Duodenal mucosa (tissue), 2 donors: ENCODE data around the gene ACTG1.
A peak's percentile ranks its signal among the peaks of the same experiment; 100 is the strongest.

Experiments
- H3K27ac ChIP-seq: one replicate; pipeline ENCODE4 v1.7.0; 2013; ENCODE audit warnings: low read depth, low read length
- H3K27me3 ChIP-seq, 2 donors: one replicate each; pipeline ENCODE4 v1.7.0; 2013; ENCODE audit warnings: low read length in 2 of 2, control low read depth in 1 of 2; ENCODE audit not compliant: insufficient read depth in 2 of 2, control insufficient read depth in 1 of 2
- H3K36me3 ChIP-seq, 2 donors: one replicate each; pipeline ENCODE4 v1.7.0; 2013; ENCODE audit warnings: low read length in 2 of 2, control low read depth in 1 of 2; ENCODE audit not compliant: insufficient read depth in 2 of 2, control insufficient read depth in 1 of 2
- H3K4me1 ChIP-seq, 2 donors: one replicate each; pipeline ENCODE4 v1.7.0; 2013; ENCODE audit warnings: low read length in 2 of 2, control low read depth in 1 of 2; ENCODE audit not compliant: insufficient read depth in 2 of 2, control insufficient read depth in 1 of 2
- H3K4me3 ChIP-seq, 2 donors: one replicate each; pipeline ENCODE4 v1.7.0; 2013; ENCODE audit warnings: low read length in 2 of 2, low read depth in 1 of 2
- H3K9ac ChIP-seq, 2 donors: one replicate each; pipeline ENCODE4 v1.7.0; 2013; ENCODE audit warnings: low read length in 2 of 2, low read depth in 1 of 2
- H3K9me3 ChIP-seq, 2 donors: one replicate each; pipeline ENCODE4 v1.7.0; 2013; ENCODE audit warnings: low read length in 2 of 2, control low read depth in 1 of 2; ENCODE audit not compliant: control insufficient read depth in 1 of 2

Gene ACTG1

GRCh38 chr17:81552244-81553017 is 39.8 kb upstream of the ACTG1 start, which contains the start of gene FAAP100:
Gene FAAP100 (minus strand): TSS chr17:81552353. CDS start chr17:81552330, 23 bp downstream.
- Histone ChIP-seq H3K27ac (peak within 1 kb of the TSS; percentile 75), H3K4me1 (peaks cover 31 to 46% of the 10 kb centered on the region in 2 donors), H3K9me3 (no peaks in the 10 kb centered on the region), H3K9ac (peak within 1 kb of the TSS; percentile 61 to 72), H3K4me3 (peak within 1 kb of the TSS; percentile 81 to 90), H3K27me3 (no peaks in the 10 kb centered on the region), H3K36me3 (peaks cover 0 to 36% of the 10 kb centered on the region in 2 donors)

- H3K9ac ChIP-seq: peak overlapping the region; percentile 61 to 64
- peaks cover 0 to 36% of the 10 kb centered on the region in 2 donors for H3K36me3 ChIP-seq
- peak overlapping the region; percentile 81 to 90 for H3K4me3 ChIP-seq
- H3K27ac ChIP-seq: peak overlapping the region; percentile 75
- H3K4me1 ChIP-seq: peaks cover 23 to 38% of the 10 kb centered on the region in 2 donors
- H3K9me3 ChIP-seq: no peaks in the 10 kb centered on the region
- no peaks in the 10 kb centered on the region for H3K27me3 ChIP-seq
These were observed 39.1 kb upstream of the ACTG1 start for GRCh38 chr17:81551458-81552243.

GRCh38 chr17:81550830-81551457 is 38.3 kb upstream of the ACTG1 start:
- H3K4me3 ChIP-seq: peak overlapping the region; percentile 81 to 90
- H3K27ac ChIP-seq: no peak overlapping the region
- no peaks in the 10 kb centered on the region for H3K9me3 ChIP-seq
- peaks cover 18 to 31% of the 10 kb centered on the region in 2 donors for H3K4me1 ChIP-seq
- H3K27me3 ChIP-seq: no peaks in the 10 kb centered on the region
- peak overlapping the region; percentile 61 to 64 for H3K9ac ChIP-seq
- H3K36me3 ChIP-seq: peaks cover 4 to 39% of the 10 kb centered on the region in 2 donors

GRCh38 chr17:81550285-81550684 is 37.7 kb upstream of the ACTG1 start:
- H3K4me3 ChIP-seq: no peak overlapping the region
- H3K9me3 ChIP-seq: no peaks in the 10 kb centered on the region
- H3K9ac ChIP-seq: no peak overlapping the region
- peaks cover 14 to 28% of the 10 kb centered on the region in 2 donors for H3K4me1 ChIP-seq
- no peak overlapping the region for H3K27ac ChIP-seq
- H3K27me3 ChIP-seq: no peaks in the 10 kb centered on the region
- peaks cover 7 to 46% of the 10 kb centered on the region in 2 donors for H3K36me3 ChIP-seq

GRCh38 chr17:81549826-81550225 is 37.2 kb upstream of the ACTG1 start:
- Histone ChIP-seq H3K9ac (no peak overlapping the region), H3K9me3 (no peaks in the 10 kb centered on the region), H3K27me3 (no peaks in the 10 kb centered on the region), H3K4me3 (no peak overlapping the region), H3K36me3 (peaks cover 9 to 49% of the 10 kb centered on the region in 2 donors), H3K4me1 (peaks cover 14 to 28% of the 10 kb centered on the region in 2 donors), H3K27ac (no peak overlapping the region)

GRCh38 chr17:81549031-81549557 is 36.5 kb upstream of the ACTG1 start:
- Histone ChIP-seq H3K27me3 (no peaks in the 10 kb centered on the region), H3K4me3 (no peak overlapping the region), H3K36me3 (peaks cover 13 to 56% of the 10 kb centered on the region in 2 donors), H3K27ac (no peak overlapping the region), H3K9ac (no peak overlapping the region), H3K4me1 (peaks cover 14 to 25% of the 10 kb centered on the region in 2 donors), H3K9me3 (no peaks in the 10 kb centered on the region)

- Histone ChIP-seq H3K27me3 (no peaks in the 10 kb centered on the region), H3K9ac (no peak overlapping the region), H3K9me3 (no peaks in the 10 kb centered on the region), H3K36me3 (peaks cover 24 to 71% of the 10 kb centered on the region in 2 donors), H3K27ac (no peak overlapping the region), H3K4me1 (peaks cover 4 to 10% of the 10 kb centered on the region in 2 donors), H3K4me3 (no peak overlapping the region)
These were observed 35.0 kb upstream of the ACTG1 start for GRCh38 chr17:81547614-81547982.

- Histone ChIP-seq H3K36me3 (peaks cover 24 to 75% of the 10 kb centered on the region in 2 donors), H3K9me3 (no peaks in the 10 kb centered on the region)
These were observed 34.5 kb upstream of the ACTG1 start for GRCh38 chr17:81546906-81547613.

GRCh38 chr17:81545160-81545949 is 32.8 kb upstream of the ACTG1 start:
- H3K27ac ChIP-seq: no peak overlapping the region
- H3K9ac ChIP-seq: no peak overlapping the region
- no peak overlapping the region for H3K4me3 ChIP-seq
- H3K9me3 ChIP-seq: no peaks in the 10 kb centered on the region
- no peaks in the 10 kb centered on the region for H3K27me3 ChIP-seq
- peaks cover 24 to 81% of the 10 kb centered on the region in 2 donors for H3K36me3 ChIP-seq
- no peaks in the 10 kb centered on the region for H3K4me1 ChIP-seq

More at GRCh38 chr17:81546906-81547613, 34.5 kb upstream of the ACTG1 start:
- no peak overlapping the region for H3K27ac ChIP-seq
- no peak overlapping the region for H3K4me3 ChIP-seq
- no peaks in the 10 kb centered on the region for H3K27me3 ChIP-seq
- H3K9ac ChIP-seq: no peak overlapping the region
- peaks cover 4 to 10% of the 10 kb centered on the region in 2 donors for H3K4me1 ChIP-seq
